Smooth muscle cell (in vitro differentiated cells): ENCODE data around the gene GLYATL3. TPM values are rescaled to one million over a fixed set of nuclear protein-coding genes. Genes with fewer than 3 reads are reported as not detected.

Experiments used
- DNase-seq: peaks from one replicate; lab custom pipeline; 2025; ENCODE audit not compliant: unreplicated experiment; lab: John Stamatoyannopoulos, UW
- H2AFZ ChIP-seq: fragments of 200-600 bp; sonication (generic); 2 replicates; pipeline ENCODE4 v1.6.0; 2016; ENCODE audit warnings: antibody characterized with exemption, low read depth, mild to moderate bottlenecking
- H3F3A ChIP-seq: fragments of 200-600 bp; sonication (generic); 2 replicates; pipeline ENCODE4 v1.6.0; 2017; ENCODE audit warnings: antibody characterized with exemption, low read depth
- H3K27ac ChIP-seq: fragments of 200-600 bp; sonication (generic); 2 replicates; pipeline ENCODE4 v1.5.1; 2016; ENCODE audit warnings: low read depth, mild to moderate bottlenecking
- H3K27me3 ChIP-seq: fragments of 200-600 bp; sonication (generic); 2 replicates; pipeline ENCODE4 v1.6.1; 2016; ENCODE audit warnings: low read depth, mild to moderate bottlenecking
- H3K36me3 ChIP-seq: fragments of 200-600 bp; sonication (generic); 2 replicates; pipeline ENCODE4 v1.5.1; 2016; ENCODE audit warnings: low read depth
- H3K4me1 ChIP-seq: fragments of 200-600 bp; sonication (generic); 2 replicates; pipeline ENCODE4 v1.5.1; 2016; ENCODE audit warnings: low read depth
- H3K4me2 ChIP-seq: fragments of 200-600 bp; sonication (generic); 2 replicates; pipeline ENCODE4 v1.6.0; 2016; ENCODE audit warnings: mild to moderate bottlenecking
- H3K4me3 ChIP-seq: fragments of 200-600 bp; sonication (generic); 2 replicates; pipeline ENCODE4 v1.5.1; 2016; ENCODE audit warnings: mild to moderate bottlenecking
- H3K79me2 ChIP-seq: fragments of 200-600 bp; sonication (generic); 2 replicates; pipeline ENCODE4 v1.6.0; 2016; ENCODE audit warnings: low read depth, mild to moderate bottlenecking
- H3K9ac ChIP-seq: fragments of 200-600 bp; sonication (generic); 2 replicates; pipeline ENCODE4 v1.6.0; 2016; ENCODE audit warnings: low read depth
- H3K9me3 ChIP-seq: fragments of 200-600 bp; sonication (generic); replicated peaks from 2 replicates; pipeline ENCODE4 v1.5.1; 2016; ENCODE audit warnings: low read depth
- H4K20me1 ChIP-seq: fragments of 200-600 bp; sonication (generic); 2 replicates; pipeline ENCODE4 v1.6.0; 2016; ENCODE audit warnings: low read depth
- CTCF ChIP-seq: fragments of 200-600 bp; sonication (generic); IDR thresholded peaks from 2 replicates; pipeline ENCODE4 v1.5.1; 2017; ENCODE audit warnings: borderline replicate concordance, mild to moderate bottlenecking, antibody characterized with exemption; ENCODE audit not compliant: insufficient read depth, poor library complexity, severe bottlenecking
- WGBS: methylation state at CpG from one replicate; pipeline ENCODE4 v1.1.7; 2016; ENCODE audit warnings: low lambda C conversion rate; 5-methylcytosine and 5-hydroxymethylcytosine counted together
- polyA plus RNA-seq: library from polyadenylated mRNA; unstranded; fragments of >200 nt; fragmentation: Nextera tagmentation; extraction: Ambion mirVana; gene quantifications from 2 replicates; pipeline ENCODE4 v1.2.1, GENCODE V29; 2016
- total RNA-seq: library from RNA; depleted of rRNA; stranded (reverse); fragments of >200 nt; gene quantifications from 2 replicates; pipeline ENCODE4 v1.2.3, GENCODE V29; 2014

The GLYATL3 gene
- total and polyA plus RNA-seq, 2 experiments from 2014 or later = not detected

- Histone ChIP-seq H3K9ac (no peak overlapping the region), H4K20me1 (no peaks in the 10 kb centered on the region), H3F3A (no peaks in the 10 kb centered on the region), H3K4me2 (no peak overlapping the region), H3K9me3 (no peaks in the 10 kb centered on the region), H3K27ac (no peak overlapping the region), H3K36me3 (no peaks in the 10 kb centered on the region), H2AFZ (no peak overlapping the region), H3K4me3 (no peak overlapping the region), H3K27me3 (no peaks in the 10 kb centered on the region), H3K79me2 (no peaks in the 10 kb centered on the region), H3K4me1 (no peaks in the 10 kb centered on the region)
- no peak for DNase-seq
- no peak for TF ChIP-seq CTCF
- WGBS = 52% methylated on average over 1 of the region's 1 CpG
Observed at GRCh38 chr6:49527320-49527719, 27.6 kb downstream of the GLYATL3 start.

GRCh38 chr6:49528571-49528970, 28.8 kb downstream of the GLYATL3 start:
- no peaks in the 10 kb centered on the region for H3F3A ChIP-seq

GRCh38 chr6:49530141-49530776, 30.5 kb downstream of the GLYATL3 start:
- H3K79me2 ChIP-seq = no peaks in the 10 kb centered on the region
- no peaks in the 10 kb centered on the region for H3K36me3 ChIP-seq
- H3K4me1 ChIP-seq = no peaks in the 10 kb centered on the region
- DNase-seq = no peak
- H2AFZ ChIP-seq = no peak overlapping the region
- H3F3A ChIP-seq = no peaks in the 10 kb centered on the region
- no peaks in the 10 kb centered on the region for H3K9me3 ChIP-seq
- H3K27me3 ChIP-seq = no peaks in the 10 kb centered on the region
- no peak overlapping the region for H3K9ac ChIP-seq
- 87% methylated on average over 2 of the region's 2 CpGs for WGBS
- TF ChIP-seq CTCF = no peak
- no peak overlapping the region for H3K27ac ChIP-seq
- H4K20me1 ChIP-seq = no peaks in the 10 kb centered on the region
- H3K4me2 ChIP-seq = no peak overlapping the region
- no peak overlapping the region for H3K4me3 ChIP-seq

More at GRCh38 chr6:49528571-49528970, 28.8 kb downstream of the GLYATL3 start:
- Histone ChIP-seq H3K27me3 (no peaks in the 10 kb centered on the region), H4K20me1 (no peaks in the 10 kb centered on the region), H3K9ac (no peak overlapping the region), H3K4me1 (no peaks in the 10 kb centered on the region), H3K4me3 (no peak overlapping the region), H3K4me2 (no peak overlapping the region), H3K9me3 (no peaks in the 10 kb centered on the region), H3K27ac (no peak overlapping the region), H2AFZ (no peak overlapping the region), H3K36me3 (no peaks in the 10 kb centered on the region), H3K79me2 (no peaks in the 10 kb centered on the region)
- WGBS = 41% methylated on average over 3 of the region's 3 CpGs
- TF ChIP-seq CTCF = no peak
- no peak for DNase-seq
